HG02571 (cell line): ENCODE results near the gene GUCY1A2.

Source experiments
- ATAC-seq: cut with Tn5 transposase; IDR thresholded peaks from one replicate; pipeline ENCODE4 v1.9.1; 2021; ENCODE audit warnings: mild to moderate bottlenecking, moderate library complexity; ENCODE audit not compliant: unreplicated experiment

GUCY1A2 gene

DNA sequence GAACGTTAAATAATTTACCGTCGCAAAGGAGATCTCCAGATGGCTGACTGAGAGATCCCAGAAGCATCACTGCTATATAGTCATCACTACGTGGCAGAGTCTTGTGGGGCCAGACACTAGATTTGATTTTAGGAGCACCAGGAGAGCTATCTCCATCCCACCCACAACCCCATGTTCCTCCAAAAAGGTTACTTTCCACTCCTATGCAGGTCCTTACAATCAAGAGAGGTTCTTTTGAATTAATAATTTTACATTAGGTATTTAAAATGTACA lies 19.4 kb downstream of the GUCY1A2 start:
- no peak for ATAC-seq

DNA sequence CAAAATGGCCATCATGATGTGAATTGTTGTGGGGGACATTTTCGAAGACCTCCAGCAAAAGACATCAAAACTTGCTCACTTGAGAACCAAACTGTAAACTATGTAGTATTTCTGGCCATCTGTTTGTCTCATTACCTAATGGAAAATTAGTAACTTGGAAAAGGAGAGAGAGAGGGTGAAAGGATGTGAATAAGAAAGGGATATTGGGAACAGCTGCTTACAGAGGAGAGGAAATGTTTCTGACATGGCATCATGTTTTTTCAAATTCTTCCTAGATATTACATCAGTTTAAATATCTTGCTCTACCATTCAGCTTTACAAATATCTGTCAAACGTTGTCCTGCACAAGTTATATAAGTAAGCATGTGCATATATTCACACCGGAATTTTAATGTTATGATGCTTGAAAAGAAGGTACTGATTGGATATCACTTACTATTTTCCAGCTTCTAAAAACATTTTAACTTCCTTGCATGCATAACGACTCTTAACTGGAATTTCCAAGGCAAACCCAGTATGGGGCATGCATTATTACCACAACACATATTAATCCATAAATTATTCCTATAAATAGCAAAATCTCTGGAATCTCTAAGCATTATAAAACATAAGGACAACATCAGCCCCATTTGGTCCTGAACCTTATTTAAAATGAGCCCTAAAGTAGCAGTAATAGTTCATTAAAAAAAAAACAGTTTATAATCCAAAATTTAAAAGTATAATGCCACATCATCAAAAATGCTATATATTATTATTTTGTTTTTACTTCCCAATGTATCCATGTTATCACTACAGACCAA lies 20.0 kb downstream of the GUCY1A2 start:
- ATAC-seq, result no peak

DNA sequence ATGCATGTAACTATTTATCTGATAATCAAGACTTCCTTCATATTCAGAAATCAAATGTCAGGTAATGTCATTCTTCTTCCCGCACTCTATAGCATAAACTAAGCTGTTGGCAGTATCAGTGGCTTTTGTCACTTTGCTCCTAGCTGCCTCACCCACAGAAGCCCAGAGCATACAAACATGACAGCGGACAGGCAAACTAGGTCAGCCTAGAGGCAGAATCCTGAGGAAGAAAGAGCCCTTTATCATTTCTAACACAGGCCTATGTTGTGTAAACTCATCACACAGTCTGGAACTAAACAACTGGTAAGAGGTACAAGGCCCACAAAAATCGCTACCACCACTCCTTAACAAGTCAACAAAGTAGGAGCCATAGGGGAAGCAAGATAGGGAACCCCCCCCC lies 21.0 kb downstream of the GUCY1A2 start:
- no peak for ATAC-seq

DNA sequence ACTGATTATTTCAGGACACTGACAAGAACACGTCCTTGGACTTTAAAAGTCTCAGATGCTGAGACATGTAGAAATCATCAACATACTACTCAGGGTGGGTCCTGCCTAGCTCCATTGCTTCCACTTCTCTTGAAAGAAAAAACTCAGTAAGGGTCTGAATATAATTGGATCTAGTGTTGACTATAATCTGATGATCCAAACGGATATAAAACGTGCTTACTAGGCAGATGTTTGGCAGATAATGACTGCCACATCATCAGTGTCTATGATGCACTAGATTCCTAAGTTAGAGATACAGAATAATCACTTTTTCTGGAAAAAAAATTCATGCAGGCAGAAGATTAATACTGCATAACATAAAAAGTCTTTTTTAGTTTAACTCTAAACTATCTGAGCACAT lies 21.6 kb downstream of the GUCY1A2 start:
- no peak for ATAC-seq

DNA sequence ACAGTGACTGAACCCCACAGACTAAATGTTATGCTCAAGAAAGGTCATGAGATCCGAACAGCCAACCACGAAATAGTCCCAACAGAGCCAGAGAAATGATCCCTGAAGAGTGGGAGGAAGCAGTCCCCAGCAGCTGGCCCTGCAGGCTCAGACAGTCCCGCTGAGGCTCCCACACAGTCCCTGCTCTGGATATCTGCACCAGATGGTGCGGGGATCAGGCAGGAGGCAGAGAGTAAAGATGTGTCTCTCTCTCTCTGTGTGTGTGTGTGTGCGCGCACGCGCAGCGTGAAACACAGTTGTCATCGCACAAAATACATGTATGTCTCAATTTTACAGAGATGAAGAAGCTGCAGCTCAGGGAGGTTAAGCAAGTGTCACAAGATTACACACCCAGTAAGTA lies 27.9 kb downstream of the GUCY1A2 start:
- no peak for ATAC-seq

DNA sequence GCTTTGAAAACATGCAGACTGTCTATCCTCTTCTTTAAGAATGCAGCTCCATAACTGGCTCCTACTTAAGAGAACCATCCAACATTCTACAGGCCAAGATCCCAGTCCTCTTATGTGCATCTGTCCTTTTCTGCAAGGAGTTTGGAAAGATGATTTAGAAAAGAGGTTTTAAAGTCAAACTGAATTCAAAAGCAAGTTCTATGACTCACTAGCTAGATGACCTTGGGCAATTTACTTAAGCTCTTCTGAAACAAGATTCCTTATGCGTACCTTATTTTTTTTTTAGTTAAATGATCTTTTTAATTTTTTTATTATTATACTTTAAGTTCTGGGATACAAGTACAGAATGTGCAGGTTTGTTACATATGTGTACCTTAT lies 29.2 kb downstream of the GUCY1A2 start:
- ATAC-seq, result no peak

DNA sequence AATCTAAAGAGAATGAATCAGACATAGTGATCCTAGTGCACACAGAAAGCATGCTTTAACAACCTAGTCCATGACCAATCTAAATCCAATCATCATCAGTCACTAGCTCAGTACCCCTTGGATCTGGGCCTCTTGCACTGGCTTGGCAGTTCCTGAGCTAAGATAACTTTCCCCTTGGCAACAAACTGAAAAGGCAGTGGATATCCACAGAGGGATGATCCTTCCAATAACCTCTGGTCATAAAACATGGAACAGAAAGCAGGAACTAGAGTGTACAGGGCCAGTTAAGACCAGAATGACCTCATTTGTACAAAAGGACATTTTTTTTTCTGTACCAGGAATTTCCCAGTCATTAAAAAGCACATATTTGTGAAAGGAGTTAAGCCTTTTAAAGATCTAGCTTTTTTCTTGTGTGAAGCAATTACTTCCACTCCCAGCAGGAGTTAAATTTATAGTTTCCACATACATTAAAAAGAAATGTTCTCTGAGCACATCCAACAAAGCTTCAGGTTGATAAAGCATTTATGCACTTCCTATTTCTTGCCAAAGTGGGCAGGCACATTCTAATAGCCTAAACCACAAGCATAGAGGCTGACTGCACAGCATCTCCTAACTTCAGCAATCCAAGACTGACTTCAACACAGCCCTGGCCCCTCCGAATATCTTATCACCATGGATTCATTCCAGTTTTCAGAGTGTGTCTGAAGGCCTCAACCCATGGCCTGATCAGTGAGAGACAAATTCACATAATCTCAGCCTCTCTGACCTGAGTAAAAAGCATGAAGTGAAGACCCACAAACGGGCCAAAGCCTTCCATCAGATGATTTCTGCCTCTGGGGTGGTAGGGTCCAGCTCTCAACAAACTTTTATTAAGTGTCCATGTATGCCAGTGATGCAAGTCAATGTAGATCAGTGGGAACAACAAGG lies 29.9 kb downstream of the GUCY1A2 start:
- ATAC-seq, result no peak

DNA sequence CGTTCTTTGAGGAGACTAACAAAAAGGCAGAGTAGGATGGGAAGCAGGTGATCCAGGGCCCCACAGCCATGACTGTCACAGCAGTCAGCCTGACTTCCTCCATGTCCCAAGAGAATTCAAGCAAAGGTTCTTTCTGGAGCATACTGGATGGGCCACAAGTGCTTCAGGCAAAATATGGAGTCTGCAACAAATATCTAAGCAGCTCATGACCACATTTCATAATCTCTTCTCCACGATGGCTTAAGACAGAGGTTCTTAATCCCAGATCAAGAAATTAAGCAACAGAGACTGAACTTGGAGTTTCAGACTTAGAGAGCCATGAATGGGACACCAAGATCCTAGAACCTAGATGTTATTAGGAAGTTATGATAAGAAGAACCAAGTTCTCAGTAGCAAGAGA lies 31.6 kb downstream of the GUCY1A2 start:
- no peak for ATAC-seq

DNA sequence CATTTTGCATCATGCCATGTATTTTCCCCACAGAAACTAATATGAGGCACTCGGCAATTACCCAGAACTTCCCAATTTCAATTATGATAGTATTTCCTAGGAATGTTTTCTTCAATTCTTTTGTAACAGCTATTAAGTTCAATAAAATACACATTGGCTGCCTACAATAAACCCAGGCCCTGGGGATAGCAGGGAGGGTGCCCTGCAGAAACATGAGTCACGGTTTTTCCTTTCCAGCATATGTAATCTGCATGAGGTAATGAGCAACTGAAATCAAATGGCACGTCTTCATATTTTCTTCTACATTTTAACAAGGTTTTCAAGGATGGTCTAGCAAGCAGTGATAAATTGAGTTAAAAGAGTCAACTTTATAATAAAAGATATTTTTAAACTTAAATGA lies 32.0 kb downstream of the GUCY1A2 start:
- no peak for ATAC-seq

DNA sequence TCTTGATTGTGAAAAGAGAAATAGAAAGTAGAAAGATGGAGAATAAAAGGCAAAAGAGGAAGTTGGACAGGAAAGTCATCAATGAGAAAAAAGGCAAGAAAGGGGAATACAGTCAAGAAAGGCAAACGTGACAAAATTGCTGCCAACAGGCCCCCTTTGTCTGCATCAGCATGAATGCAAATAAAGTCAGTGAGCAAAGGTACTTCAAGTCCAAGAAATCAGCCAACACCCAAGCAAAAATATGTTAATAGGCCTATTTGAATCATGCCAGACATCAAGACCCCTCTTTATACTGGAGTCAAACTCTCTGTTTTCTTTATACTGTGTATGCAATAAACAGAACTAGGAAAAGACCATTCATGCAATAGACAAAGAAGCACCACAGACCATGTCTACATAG lies 34.3 kb downstream of the GUCY1A2 start:
- no peak for ATAC-seq

DNA sequence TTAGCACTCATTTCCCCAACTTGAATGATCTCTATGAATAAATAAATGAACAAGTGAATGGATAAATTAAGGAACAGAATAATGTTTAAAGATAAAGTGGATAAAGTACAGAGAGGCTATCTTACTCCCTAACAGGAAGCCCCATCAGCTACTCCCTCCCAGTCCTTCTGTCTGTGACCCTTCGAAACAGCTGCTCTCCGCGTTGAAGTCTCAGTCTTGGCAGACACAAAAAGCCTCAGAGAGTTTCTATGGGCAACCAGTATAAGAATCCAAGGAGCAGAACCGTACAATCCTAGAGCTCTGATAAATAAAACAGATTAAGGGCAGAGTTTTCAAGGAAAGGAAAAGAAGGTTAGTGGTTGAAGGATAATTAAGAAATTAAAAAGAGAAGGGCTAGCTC lies 35.0 kb downstream of the GUCY1A2 start:
- ATAC-seq, result no peak

DNA sequence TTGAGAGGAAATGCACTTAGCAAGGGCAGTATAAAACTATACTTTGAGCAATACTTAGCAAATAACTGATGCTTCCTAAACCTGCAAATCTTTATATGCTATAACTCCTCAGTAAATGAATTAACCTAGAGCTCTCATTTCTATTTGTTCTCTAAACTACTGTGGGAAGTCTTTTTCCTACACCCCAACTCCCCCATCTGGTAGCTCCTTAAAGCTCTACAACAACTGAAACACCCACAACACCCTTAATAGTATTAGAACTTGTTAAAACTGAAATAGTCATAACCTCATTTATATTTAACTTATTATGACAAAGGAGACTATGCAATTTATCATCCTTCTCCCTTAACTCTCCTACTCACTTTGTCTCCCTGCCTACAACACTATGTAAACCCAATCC lies 43.4 kb downstream of the GUCY1A2 start:
- ATAC-seq, result no peak

DNA sequence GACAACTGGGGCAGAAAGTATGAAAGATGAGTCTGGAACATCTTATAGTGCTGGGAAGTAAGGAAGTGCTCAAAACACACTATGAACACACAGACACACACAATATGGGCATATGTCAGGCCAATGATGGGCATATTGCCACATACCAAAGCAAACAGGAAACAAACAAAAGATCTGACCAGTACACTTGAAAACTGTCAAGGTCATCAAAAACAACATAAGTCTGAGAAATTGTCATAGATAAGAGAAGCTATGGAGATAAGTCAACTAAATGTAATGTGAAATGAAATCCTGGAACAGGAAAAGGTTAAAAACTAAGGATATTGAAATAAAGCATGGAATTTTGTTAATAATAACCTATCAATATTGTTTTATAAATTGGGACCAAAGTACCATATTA lies 46.4 kb downstream of the GUCY1A2 start:
- ATAC-seq, result no peak

DNA sequence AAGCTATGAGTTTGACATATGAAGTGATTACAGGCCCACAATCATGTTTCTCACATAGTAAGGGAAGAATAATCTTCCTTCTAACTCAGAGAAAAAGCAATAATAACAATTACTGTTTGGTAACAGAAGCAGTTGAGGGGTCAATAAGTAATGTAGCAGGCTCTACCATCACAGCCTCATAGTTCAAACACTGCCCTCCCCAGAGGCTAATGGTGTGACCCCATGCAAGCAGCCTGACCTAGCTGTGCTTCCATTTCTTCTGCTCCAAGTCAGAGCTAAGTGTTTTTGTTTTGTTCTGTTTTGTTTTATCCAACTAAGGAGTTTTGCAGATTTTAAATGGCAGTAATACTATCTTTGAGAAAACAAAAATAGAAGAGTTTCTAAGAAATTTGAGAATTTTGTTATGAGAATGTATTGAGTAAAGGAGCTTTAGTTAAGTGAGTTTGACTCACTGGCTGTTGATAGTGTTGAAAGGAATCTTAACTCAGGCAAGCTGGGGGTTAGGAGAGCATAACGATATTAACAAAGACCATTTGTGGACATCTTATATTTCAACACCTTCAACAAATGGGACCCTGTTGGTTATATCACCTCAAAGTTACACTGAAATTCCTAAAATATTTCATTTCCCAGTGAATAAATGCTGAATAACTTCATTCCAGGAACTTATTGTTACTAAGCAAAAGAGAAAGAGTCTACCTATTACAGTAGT lies 48.5 kb downstream of the GUCY1A2 start:
- ATAC-seq, result no peak

DNA sequence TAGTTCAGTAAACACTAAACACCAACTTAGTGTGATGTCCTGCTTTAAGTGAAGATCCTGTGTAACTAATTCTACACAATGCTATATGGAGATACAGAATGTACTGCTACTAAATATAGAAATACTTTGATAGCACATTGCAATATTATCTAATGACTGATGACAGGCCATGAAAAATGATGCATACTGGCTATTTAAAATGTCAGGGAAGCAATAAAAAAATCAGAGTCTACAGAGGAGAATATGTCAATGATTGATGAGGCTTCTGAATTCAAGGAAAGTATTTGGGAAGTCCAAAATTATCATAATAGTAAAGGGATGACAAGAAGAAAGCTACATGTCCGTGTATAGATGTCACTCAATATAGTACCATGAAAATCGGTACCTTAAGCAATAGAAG lies 55.3 kb downstream of the GUCY1A2 start:
- ATAC-seq, result no peak

DNA sequence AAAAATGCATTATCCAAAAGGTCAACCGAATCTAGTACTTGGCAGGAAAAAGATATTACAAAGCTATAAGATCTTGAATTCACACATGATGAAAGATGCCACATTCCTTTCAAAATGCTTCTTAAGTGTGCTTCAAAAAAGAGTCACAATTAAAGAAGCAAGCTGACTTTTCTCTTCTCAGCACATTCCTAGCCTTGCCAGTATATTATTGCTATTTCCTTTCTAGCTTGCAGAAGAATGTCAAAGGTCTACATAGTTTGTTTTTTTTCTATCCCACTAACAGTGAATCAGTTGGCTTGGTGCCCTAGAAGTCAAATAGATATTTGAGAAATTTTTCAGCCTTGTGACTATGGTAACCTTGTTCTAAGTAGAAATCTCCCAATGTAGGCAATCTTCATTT lies 56.8 kb downstream of the GUCY1A2 start:
- no peak for ATAC-seq

DNA sequence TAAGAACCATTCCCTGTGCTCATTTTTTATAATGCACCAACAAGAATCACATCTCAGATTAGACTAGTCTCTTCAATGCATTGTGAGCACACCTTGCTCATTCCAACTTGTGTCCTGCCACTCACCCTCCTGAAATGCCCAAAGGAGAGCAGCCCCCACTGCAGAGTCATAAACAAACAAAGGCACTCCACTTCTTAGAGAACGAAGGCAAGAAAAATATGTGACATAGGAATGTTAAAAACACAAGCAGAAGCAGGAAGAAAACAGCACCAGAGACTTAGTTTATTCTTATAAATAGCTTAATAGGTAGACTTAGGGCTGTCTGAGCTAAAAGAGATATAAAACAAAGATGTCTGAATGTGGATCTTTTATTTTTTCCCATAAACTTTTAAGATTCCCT lies 57.2 kb downstream of the GUCY1A2 start:
- no peak for ATAC-seq

DNA sequence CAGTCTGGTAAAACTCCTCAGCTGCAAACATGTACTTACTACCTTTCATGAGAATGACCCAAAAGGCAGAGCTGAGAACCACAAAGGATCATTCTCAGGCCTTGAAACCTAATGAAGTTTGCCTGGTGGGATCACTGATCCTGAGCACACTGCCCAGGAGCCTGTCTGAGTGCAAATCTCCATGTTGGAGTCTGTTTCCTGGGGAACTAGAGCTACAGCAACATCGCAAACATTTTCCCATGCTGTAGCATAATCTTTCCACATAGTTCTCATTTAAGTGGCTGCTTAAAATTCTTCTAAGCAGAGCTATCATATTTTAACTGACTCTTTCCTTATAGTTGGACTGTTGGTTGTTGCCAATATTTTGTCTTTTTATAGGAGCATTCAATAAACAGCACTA lies 58.5 kb downstream of the GUCY1A2 start:
- no peak for ATAC-seq

DNA sequence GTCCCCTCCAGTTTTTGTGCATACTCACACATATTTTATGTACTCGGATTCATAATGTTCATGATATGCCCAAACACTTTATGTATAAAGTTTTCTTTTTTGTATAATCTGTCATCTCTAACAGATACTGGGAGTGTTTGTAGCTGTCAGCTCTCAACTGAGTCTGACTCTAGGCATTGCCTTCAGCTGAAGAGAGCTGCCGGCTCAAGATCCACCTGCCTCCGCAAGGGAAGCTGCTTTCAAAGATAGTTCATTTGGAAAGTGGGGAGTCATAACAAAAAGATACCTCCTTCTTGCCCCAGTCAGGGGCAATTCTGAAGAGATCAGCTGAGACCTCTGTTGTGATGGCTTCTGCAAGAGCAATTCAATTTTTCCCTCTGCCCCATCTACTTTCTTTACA lies 58.9 kb downstream of the GUCY1A2 start:
- no peak for ATAC-seq

DNA sequence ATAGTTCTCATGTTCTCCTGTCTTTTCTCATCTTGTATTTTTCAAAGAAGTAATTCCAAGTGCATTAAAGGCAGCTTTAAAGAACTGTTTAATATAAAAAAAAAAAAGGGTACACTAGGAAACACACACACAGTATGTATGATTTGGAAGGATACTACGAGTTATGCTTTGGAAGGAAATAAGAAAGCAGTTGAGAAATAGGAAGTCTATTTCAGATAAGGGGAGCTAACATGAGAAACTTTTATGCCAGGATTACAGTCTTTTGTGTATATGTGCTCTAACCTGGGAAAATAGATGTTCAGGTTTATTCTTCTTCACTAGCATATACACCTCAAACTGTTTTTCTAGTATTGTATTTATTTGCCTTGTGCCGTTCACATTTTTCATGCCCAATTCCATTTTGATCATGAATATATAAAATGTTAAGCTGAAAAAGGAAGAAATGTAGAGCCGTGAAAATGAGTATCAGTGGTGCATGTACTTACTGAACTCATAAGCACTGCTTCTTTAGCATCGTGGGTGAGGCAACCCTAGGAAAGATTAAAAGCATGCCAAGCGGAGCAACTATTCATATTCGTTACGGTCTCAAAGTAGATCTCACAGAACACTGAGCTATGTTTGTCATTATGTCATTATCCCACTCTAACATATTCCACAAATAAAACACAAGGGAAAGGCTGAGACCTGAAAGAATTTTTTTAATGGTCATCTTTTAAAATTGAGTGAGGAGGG lies 59.6 kb downstream of the GUCY1A2 start:
- no peak for ATAC-seq

DNA sequence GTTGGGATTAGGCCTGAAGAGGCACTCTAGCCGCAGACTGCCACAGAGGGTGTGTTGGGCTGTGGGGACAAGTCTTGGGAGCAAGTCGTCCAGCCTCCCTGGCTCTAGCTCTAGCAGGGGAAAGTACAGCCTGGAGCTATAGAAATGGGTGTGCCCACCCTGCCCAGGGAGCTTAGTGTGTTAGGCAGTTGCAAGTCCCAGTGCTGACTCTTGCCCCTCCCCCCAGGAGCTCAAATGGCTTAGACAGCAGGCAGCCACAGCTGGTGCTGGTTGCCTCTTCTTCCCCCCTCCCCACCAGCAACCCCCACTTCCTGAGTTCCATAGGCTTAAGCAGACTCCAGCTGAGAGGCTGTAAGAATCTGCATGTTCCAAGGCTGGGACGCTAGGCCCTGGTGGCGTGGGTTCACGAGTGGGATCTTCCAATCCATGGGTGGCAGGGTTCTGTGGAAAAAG lies 61.2 kb downstream of the GUCY1A2 start:
- ATAC-seq, result no peak
